ENCODE data around the gene MYPN. TPM values are rescaled to one million over a fixed set of nuclear protein-coding genes. Genes with fewer than 3 reads are reported as not detected.
A peak's percentile ranks its signal among the peaks of the same experiment; 100 is the strongest.

The MYPN gene
- total and polyA plus RNA-seq, 2 experiments from 2014 or later = not detected

DNA sequence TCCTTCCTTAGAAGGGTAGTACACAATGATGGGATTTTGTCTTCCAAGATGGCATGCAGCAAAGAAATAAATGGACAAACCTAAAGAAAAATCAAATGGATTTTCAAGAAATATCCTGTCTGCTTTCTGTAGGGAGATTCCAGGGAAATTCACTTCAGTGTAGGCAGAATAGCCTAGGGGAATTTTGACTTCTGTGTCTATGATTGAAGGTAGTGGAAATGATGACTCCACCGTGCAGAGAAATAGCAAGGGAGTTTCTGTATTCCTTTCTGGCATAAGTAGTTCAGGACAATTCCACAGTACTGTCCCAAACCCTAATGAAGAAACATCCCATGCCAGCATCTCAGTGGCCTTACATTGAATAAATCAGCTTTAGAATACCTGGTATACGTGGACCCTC, 113.1 kb downstream of the MYPN start (continued):
- TF ChIP-seq EZH2phosphoT487 (IDR thresholded peaks at IDR 0.05; ENCODE audit: unreplicated experiment) (no peak), REST (IDR thresholded peaks at IDR 0.05; ENCODE audit: unreplicated experiment) (no peak)

- Histone ChIP-seq H3K4me3 (no peak overlapping the region), H3K79me2 (replicated peaks; ENCODE audit: insufficient read depth) (no peaks in the 10 kb centered on the region), H3K9me2 (ENCODE audit: insufficient read depth) (no peaks in the 10 kb centered on the region), H3K4me1 (ENCODE audit: insufficient read depth) (no peaks in the 10 kb centered on the region), H3K4me2 (no peak overlapping the region), H3K27ac (ENCODE audit: low read depth) (no peak overlapping the region), H4K20me1 (replicated peaks; ENCODE audit: insufficient read depth) (no peaks in the 10 kb centered on the region), H2AFZ (no peak overlapping the region), H3F3A (replicated peaks; ENCODE audit: low read depth) (no peaks in the 10 kb centered on the region), H3K36me3 (ENCODE audit: insufficient read depth) (no peaks in the 10 kb centered on the region), H3K27me3 (ENCODE audit: insufficient read depth) (no peaks in the 10 kb centered on the region)
- TF ChIP-seq CREB1 (CRISPR knock-in tag; IDR thresholded peaks at IDR 0.05; ENCODE audit: low read depth) = no peak
- TF ChIP-seq STAT1 (IDR thresholded peaks at IDR 0.05; ENCODE audit: unreplicated experiment) = no peak
- no peak for TF ChIP-seq ZNF331 (CRISPR knock-in tag; IDR thresholded peaks at IDR 0.05; ENCODE audit: low read depth)
- TF ChIP-seq, protein P1, sequence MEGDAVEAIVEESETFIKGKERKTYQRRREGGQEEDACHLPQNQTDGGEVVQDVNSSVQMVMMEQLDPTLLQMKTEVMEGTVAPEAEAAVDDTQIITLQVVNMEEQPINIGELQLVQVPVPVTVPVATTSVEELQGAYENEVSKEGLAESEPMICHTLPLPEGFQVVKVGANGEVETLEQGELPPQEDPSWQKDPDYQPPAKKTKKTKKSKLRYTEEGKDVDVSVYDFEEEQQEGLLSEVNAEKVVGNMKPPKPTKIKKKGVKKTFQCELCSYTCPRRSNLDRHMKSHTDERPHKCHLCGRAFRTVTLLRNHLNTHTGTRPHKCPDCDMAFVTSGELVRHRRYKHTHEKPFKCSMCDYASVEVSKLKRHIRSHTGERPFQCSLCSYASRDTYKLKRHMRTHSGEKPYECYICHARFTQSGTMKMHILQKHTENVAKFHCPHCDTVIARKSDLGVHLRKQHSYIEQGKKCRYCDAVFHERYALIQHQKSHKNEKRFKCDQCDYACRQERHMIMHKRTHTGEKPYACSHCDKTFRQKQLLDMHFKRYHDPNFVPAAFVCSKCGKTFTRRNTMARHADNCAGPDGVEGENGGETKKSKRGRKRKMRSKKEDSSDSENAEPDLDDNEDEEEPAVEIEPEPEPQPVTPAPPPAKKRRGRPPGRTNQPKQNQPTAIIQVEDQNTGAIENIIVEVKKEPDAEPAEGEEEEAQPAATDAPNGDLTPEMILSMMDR (conservative IDR thresholded peaks at IDR 0.05; ENCODE audit: low read depth in 2 of 2) = peak; percentile 34 to 66
- Mint-ChIP-seq H3K9me3 (no peaks in the 10 kb centered on the region), H3K4me3 (no peak overlapping the region), H3K27ac (no peak overlapping the region), H3K4me1 (no peaks in the 10 kb centered on the region; the same call in 2 of the 3 replicates), H3K36me3 (ENCODE audit: low read depth) (no peaks in the 10 kb centered on the region), H3K27me3 (ENCODE audit: insufficient read depth, low read depth, poor library complexity) (no peaks in the 10 kb centered on the region)
- DNase-seq (ENCODE audit: low spot score) (peak; percentile 80), ATAC-seq (peak; percentile 100)
Measured at GRCh38 chr10:68223535-68224165, 114.4 kb downstream of the MYPN start.

DNA sequence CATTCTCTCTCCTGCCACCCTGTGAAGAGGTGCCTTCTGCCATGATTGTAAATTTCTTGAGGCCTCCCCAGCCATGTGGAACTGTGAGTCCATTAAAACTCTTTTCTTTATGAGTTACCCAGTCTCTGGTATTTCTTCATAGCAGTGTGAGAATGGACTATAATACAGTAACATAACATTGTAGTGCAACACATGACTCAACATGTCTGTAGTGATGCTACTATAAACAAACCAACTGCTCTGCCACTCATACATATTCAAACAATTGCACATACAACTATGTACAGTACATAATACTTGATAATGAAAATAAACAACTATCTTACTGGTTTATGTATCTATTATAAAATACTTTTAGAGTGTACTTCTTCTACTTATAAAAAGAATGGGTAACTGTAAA, 115.5 kb downstream of the MYPN start:
- Histone ChIP-seq H3K27ac (ENCODE audit: low read depth) (no peak overlapping the region), H3F3A (replicated peaks; ENCODE audit: low read depth) (no peaks in the 10 kb centered on the region), H3K36me3 (ENCODE audit: insufficient read depth) (no peaks in the 10 kb centered on the region), H3K79me2 (replicated peaks; ENCODE audit: insufficient read depth) (no peaks in the 10 kb centered on the region), H3K9me2 (ENCODE audit: insufficient read depth) (no peaks in the 10 kb centered on the region), H3K4me1 (ENCODE audit: insufficient read depth) (no peaks in the 10 kb centered on the region), H3K27me3 (ENCODE audit: insufficient read depth) (peaks cover 3% of the 10 kb centered on the region; the same call in 1 of the 2 replicates), H3K4me3 (no peak overlapping the region), H3K4me2 (no peak overlapping the region), H4K20me1 (replicated peaks; ENCODE audit: insufficient read depth) (no peaks in the 10 kb centered on the region), H2AFZ (peak overlapping the region; percentile 47; the same call in 1 of the 2 replicates)
- H3K9me3 Mint-ChIP-seq = no peaks in the 10 kb centered on the region
- H3K4me3 Mint-ChIP-seq = no peak overlapping the region
- H3K4me1 Mint-ChIP-seq = no peaks in the 10 kb centered on the region; the same call in 2 of the 3 replicates
- no peaks in the 10 kb centered on the region for H3K36me3 Mint-ChIP-seq (ENCODE audit: low read depth)
- DNase-seq (ENCODE audit: low spot score) (no peak), ATAC-seq (no peak)
- no peaks in the 10 kb centered on the region for H3K27me3 Mint-ChIP-seq (ENCODE audit: insufficient read depth, low read depth, poor library complexity)
- no peak overlapping the region for H3K27ac Mint-ChIP-seq
- TF ChIP-seq ETS1 (IDR thresholded peaks at IDR 0.05) (no peak), JUNB (IDR thresholded peaks at IDR 0.05; ENCODE audit: unreplicated experiment) (no peak), NANOG (IDR thresholded peaks at IDR 0.05; ENCODE audit: borderline replicate concordance) (no peak), STAT1 (IDR thresholded peaks at IDR 0.05; ENCODE audit: unreplicated experiment) (no peak), POLR2AphosphoS5 (IDR thresholded peaks at IDR 0.05; ENCODE audit: low read depth) (no peak)
- TF ChIP-seq, protein P1 (conservative IDR thresholded peaks at IDR 0.05; ENCODE audit: low read depth in 2 of 2) = no peak
